ENCODE results near the gene STAC. TPM values are rescaled to one million over a fixed set of nuclear protein-coding genes. Genes with fewer than 3 reads are reported as not detected.
A peak's percentile ranks its signal among the peaks of the same experiment; 100 is the strongest.

STAC gene
- total and polyA plus RNA-seq, 2 donors (not counting 3 experiments of a cell fraction or from before 2014, with no cell fraction given), result 0.03 to 0.88 TPM

DNA sequence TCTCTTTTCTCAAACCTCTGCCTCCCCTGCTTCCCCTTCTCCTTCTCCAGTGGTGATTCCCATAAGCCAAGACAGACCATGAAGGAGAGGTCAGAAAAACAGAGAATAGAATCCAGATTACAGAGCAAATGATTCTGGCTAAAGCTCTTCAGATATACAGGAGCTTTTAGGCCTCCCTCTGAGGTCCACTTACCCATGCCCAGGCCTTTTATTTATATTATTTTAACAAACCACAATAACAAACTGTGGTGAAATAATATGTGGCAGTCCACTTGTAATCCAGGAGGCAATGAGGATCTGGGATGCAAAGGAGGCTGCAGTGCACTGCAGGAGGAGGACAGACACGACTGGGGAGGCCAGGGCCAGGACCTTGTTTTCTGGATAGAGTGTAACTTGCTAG lies 104.1 kb downstream of the STAC start:
- no peaks in the 10 kb centered on the region for H3K4me1 ChIP-seq (ENCODE audit: control insufficient read depth, extremely low read depth, insufficient read depth, low read length)
- H3K27ac ChIP-seq (ENCODE audit: insufficient read depth, low read depth, low read length), result no peak overlapping the region
- H3K79me2 ChIP-seq (ENCODE audit: control insufficient read depth, insufficient read depth, low read length), result no peaks in the 10 kb centered on the region
- H4K20me1 ChIP-seq (replicated peaks; ENCODE audit: control insufficient read depth, extremely low read depth, insufficient read depth, low read length), result no peaks in the 10 kb centered on the region
- intact Hi-C loops (cut with micrococcal nuclease) (no loop called here), dilution Hi-C loops (cut with MboI; ENCODE audit: extremely low pct_ligation_motif_present, low sequenced_read_pairs) (no loop called here)
- no TSS peak for BruUV-seq (replicated peaks)
- DNase-seq (ENCODE audit: low read depth, low spot score), result no peak
- H3K9me3 ChIP-seq (replicated peaks; ENCODE audit: control insufficient read depth, insufficient read depth, low read length), result peaks cover 2% of the 10 kb centered on the region
- H3K9ac ChIP-seq (replicated peaks; ENCODE audit: extremely low read depth, insufficient read depth, low read length), result no peak overlapping the region
- no peak overlapping the region for H3K4me3 ChIP-seq (replicated peaks in 1 of 3; ENCODE audit: insufficient read depth in 1 of 3, low read depth in 1 of 3, low read length in 3 of 3)
- FAIRE-seq, result no peak
- ChIA-PET POLR2A (no interaction called here), CTCF (no interaction called here)
- H3K9me1 ChIP-seq (replicated peaks; ENCODE audit: control insufficient read depth, extremely low read depth, insufficient read depth, low read length), result no peaks in the 10 kb centered on the region
- no peaks in the 10 kb centered on the region for H3K27me3 ChIP-seq (ENCODE audit: control insufficient read depth in 2 of 2, insufficient read depth in 2 of 2, low read length in 2 of 2)
- no peak overlapping the region for H2AFZ ChIP-seq (ENCODE audit: low read depth, low read length)
- TF ChIP-seq GATA2 (IDR thresholded peaks at IDR 0.05; ENCODE audit: insufficient read depth, insufficient read length, low read depth, low read length), result no peak
- no peak for TF ChIP-seq FOS (IDR thresholded peaks at IDR 0.05; ENCODE audit: borderline replicate concordance, insufficient read depth, low read length)
- no peak for TF ChIP-seq EZH2 (IDR thresholded peaks at IDR 0.05; ENCODE audit: borderline replicate concordance, low read depth, low read length, severe bottlenecking)
- no peak for TF ChIP-seq JUN (IDR thresholded peaks at IDR 0.05; ENCODE audit: borderline replicate concordance, insufficient read depth, insufficient read length, low read depth)
- TF ChIP-seq, protein P1, sequence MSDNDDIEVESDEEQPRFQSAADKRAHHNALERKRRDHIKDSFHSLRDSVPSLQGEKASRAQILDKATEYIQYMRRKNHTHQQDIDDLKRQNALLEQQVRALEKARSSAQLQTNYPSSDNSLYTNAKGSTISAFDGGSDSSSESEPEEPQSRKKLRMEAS (IDR thresholded peaks at IDR 0.05; ENCODE audit: insufficient read depth, insufficient read length), result no peak
- H3K36me3 ChIP-seq (ENCODE audit: control insufficient read depth in 2 of 2, extremely low read depth in 1 of 2, insufficient read depth in 2 of 2, low read length in 2 of 2), result no peaks in the 10 kb centered on the region
- no peak overlapping the region for H3K4me2 ChIP-seq (ENCODE audit: insufficient read depth, low read length)

DNA sequence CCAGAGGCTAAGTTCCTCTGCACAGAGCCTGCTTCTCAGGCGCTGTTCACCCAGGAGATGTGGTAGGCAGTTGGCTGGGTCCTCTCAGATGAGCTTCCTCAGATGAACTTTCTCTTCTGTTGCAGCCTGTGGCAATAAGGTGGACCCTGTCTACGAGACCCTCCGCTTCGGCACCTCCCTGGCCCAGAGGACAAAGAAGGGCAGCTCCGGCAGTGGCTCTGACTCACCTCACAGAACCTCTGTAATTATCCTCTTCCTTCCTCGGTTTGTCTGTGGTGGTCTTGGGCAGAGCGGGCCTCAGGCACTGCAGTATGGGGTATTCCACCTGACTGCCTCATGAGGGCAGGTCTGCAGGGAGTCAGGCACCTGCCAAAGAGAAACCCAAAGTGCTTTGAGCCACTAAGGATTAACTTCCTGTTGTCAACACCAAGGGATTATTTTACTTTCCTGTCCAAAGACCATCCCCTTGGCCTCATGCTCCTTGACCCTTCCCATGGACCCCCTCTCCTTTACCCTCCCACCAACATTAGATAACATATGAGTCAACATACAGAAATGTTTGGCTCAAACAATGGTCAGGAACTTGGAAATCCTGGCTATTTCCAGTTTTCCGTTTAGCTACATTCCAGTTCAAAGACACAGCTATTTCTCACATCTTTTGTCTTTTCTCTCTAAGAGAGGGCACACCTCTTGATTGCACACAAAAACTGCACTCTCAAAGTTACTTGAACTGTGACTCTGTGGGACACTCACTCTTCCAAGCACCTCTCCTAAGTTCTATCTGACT lies 105.9 kb downstream of the STAC start:
- no peak for DNase-seq (ENCODE audit: low read depth, low spot score)
- ChIA-PET CTCF (no interaction called here), POLR2A (no interaction called here)
- no peak overlapping the region for H3K27ac ChIP-seq (ENCODE audit: insufficient read depth, low read depth, low read length)
- dilution Hi-C loops (cut with MboI; ENCODE audit: extremely low pct_ligation_motif_present, low sequenced_read_pairs), result no loop called here
- H3K9ac ChIP-seq (replicated peaks; ENCODE audit: extremely low read depth, insufficient read depth, low read length), result no peak overlapping the region
- H3K4me2 ChIP-seq (ENCODE audit: insufficient read depth, low read length), result no peak overlapping the region
- no peaks in the 10 kb centered on the region for H3K27me3 ChIP-seq (ENCODE audit: control insufficient read depth in 2 of 2, insufficient read depth in 2 of 2, low read length in 2 of 2)
- H3K4me3 ChIP-seq (replicated peaks in 1 of 3; ENCODE audit: insufficient read depth in 1 of 3, low read depth in 1 of 3, low read length in 3 of 3), result no peak overlapping the region
- peaks cover 2% of the 10 kb centered on the region for H3K9me3 ChIP-seq (replicated peaks; ENCODE audit: control insufficient read depth, insufficient read depth, low read length)
- H3K9me1 ChIP-seq (replicated peaks; ENCODE audit: control insufficient read depth, extremely low read depth, insufficient read depth, low read length), result no peaks in the 10 kb centered on the region
- intact Hi-C loops (cut with micrococcal nuclease), result no loop called here
- BruUV-seq (replicated peaks), result no TSS peak
- TF ChIP-seq MYC (IDR thresholded peaks at IDR 0.05; ENCODE audit: low read depth, low read length), result no peak
- peak; percentile 9 for TF ChIP-seq GATA2 (IDR thresholded peaks at IDR 0.05; ENCODE audit: insufficient read depth, insufficient read length, low read depth, low read length)
- TF ChIP-seq FOS (IDR thresholded peaks at IDR 0.05; ENCODE audit: borderline replicate concordance, insufficient read depth, low read length), result peak; percentile 20
- no peak for TF ChIP-seq JUN (IDR thresholded peaks at IDR 0.05; ENCODE audit: borderline replicate concordance, insufficient read depth, insufficient read length, low read depth)
- no peak for TF ChIP-seq POLR2AphosphoS5 (IDR thresholded peaks at IDR 0.05; ENCODE audit: insufficient read depth, low read depth, low read length)
- H3K4me1 ChIP-seq (ENCODE audit: control insufficient read depth, extremely low read depth, insufficient read depth, low read length), result no peaks in the 10 kb centered on the region
- no peaks in the 10 kb centered on the region for H3K36me3 ChIP-seq (ENCODE audit: control insufficient read depth in 2 of 2, extremely low read depth in 1 of 2, insufficient read depth in 2 of 2, low read length in 2 of 2)
- FAIRE-seq, result no peak
- H3K79me2 ChIP-seq (ENCODE audit: control insufficient read depth, insufficient read depth, low read length), result no peaks in the 10 kb centered on the region
- H4K20me1 ChIP-seq (replicated peaks; ENCODE audit: control insufficient read depth, extremely low read depth, insufficient read depth, low read length), result no peaks in the 10 kb centered on the region
- no peak overlapping the region for H2AFZ ChIP-seq (ENCODE audit: low read depth, low read length)

Measured in endothelial cell of umbilical vein (primary cell).